NCI-H2107 (cell line): ENCODE measurements around the gene SP3.
"Not testable (repeated sequence)": the region's sequence is repeated elsewhere in the genome, so short reads cannot be mapped to it uniquely, and the experiment has no call there.

ENCODE experiments used
- DNase-seq: peaks from one replicate; lab custom pipeline; 2025; lab: John Stamatoyannopoulos, UW

Gene SP3

DNA sequence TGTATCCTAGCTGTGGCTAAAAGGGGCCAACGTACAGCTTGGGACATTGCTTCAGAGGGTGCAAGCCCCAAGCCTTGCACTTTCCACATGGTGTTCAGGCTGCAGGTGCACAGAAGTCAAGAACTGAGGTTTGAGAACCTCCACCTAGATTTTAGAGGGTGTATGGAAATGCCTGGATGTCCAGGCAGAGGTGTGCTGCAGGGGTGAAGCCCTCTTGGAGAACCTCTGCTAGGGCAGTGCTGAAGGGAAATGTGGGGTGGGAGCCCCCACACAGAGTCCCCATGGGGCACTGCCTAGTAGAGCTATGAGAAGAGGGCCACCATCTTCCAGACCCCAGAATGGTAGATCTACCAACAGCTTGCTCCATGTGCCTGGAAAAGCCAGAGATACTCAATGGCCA, 75.7 kb downstream of the SP3 start:
- not testable (repeated sequence) for DNase-seq

DNA sequence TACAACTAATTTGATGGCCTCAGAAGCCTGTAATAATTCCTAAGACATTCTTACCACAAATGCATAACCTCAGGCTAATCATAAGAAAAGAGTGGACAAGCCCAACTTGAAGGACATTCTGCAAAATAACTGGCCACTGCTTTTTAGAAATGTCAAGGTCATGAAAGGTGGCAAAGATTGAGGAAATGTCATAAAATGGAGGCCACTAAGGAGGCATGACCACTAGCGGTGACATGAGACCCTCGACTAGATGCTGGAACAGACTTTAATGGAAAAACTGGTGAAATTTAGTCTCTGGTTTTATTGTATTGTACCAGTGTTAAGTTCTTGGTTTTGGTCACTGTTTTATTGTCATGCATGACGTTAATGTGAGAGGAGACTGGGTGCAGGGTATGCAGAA, 78.6 kb downstream of the SP3 start:
- no peak for DNase-seq

DNA sequence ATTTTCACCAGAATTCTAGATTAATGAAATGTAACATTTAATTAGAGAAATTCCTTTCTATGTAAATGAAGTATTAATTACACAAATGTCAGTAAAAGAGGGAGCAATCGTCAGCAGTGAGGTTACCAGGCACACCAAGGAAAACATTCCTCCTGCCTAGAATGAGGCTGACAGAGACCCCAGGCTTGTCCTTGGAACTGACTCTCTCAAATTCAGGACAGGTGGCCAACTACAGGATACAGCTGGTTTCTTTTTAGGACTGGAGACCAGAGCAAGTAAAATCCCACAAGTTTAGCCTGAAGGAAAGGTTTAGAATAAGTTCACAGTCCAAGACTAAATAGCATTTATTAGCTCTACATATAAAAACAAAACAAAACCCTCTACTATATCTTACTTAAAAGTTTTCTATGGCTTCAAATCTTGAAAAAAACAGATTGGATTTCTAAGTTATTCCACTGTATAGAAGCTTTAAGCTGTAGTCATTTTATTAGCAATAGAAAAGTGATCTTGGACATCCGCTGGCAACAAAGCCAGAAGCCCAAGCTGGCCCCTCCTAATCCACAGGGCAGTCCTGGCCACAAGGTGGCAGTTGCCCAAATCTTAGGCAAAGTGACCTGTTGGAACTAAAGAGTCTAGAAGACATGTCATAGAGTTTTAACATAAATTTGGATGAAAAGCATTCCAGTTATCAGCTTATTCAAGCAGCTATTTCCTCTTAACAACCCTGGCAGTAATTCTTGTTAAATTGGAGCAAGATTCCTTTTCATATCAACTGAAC, 81.0 kb downstream of the SP3 start:
- DNase-seq, result no peak

DNA sequence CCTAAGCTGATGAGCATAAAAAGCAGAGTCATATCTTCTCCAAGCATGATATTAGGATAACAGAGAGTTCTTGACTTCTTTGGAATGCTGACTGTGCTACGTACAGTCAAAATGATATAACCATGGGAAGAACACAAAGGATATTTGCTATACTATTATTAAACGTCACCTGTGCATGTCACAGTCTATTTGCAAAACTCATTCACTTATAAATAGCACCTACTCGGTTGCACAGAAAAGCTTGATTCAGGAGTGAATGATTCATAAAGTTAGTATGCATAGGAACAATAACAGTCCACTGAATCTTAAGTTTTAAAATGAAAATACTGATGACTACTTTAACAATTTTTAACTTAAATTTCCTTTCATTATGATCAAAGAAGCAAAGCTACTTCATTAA, 83.3 kb downstream of the SP3 start:
- DNase-seq, result no peak

DNA sequence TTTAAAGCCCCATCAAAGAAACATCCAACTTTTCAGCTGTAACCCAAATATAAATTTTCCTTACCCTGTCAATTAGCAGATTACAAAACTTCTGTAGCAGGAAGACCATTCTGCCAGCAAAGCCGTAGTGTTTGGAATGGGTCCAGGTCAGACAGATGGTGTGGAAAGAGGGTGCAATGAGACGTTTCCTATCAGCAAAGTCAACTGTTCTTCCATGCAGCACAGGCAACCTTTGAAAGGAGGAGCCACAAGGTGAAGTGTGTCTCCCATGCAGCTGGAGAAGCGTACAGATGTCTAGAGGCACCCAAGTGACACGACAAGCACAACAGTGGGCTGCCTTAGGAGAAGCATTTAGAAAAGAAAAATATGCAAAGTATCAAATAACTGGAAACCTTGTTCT, 83.7 kb downstream of the SP3 start:
- DNase-seq, result no peak

DNA sequence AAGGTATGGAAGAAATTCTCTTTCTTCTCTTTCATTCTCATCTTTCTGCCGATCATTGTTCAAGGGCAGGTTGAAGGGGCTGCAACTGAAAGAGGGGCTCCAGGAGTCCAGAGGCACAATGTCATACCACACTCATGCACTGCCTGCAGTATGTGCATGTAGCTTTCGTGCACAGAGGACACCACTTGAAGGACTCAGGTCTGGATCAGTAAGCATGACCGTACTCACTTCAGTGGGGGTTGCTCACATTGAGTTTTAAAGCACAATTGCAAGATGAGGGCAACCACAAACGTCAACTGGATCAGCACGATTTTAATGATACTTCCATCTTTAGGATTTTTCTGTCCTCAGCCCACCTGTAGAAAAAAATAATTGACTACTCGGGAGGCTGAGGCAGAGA, 84.6 kb downstream of the SP3 start:
- no peak for DNase-seq

DNA sequence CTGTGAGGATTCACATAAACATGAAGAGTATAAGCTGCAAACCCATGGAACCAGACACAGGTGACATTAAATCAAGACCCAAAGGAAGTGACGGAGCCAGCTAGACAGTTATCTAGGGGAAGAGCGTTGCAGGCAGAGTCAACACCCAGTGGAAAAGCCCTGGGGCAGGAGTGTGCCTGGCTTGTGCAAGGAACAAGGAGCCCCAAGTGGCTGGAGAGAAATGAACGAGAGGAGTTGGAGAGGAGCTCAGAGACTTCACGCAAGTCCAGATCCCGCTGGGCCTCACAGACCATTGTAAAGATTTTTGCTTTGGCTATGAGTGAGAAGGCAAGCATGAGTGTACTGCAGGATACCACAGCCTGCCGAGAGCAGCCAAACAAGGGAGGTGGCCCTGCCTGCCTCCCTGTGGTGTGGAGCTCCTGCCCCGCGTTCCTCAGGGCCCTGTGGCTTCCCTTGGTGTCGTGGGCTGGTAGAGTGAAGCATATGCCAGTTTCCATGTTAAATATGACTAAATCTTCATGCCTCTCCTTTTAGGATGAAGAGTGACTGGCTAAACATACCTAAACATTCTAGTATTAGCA, 88.2 kb downstream of the SP3 start:
- no peak for DNase-seq

DNA sequence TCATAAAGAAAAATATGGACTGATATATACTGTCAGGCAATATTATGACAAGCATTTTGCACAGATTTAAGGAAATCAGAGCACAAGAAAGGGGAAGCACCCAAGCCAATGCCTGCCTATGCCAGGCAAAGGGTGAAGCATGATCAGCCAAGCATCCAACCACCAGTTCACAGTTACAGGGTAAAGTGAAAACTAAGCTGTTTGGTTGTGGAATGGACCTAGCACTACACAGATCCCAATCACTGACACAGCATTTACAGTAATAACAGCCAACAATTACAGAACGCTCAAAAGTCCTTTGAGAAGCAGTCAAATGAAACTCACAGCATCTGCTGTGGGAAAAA, 90.3 kb downstream of the SP3 start:
- no peak for DNase-seq

DNA sequence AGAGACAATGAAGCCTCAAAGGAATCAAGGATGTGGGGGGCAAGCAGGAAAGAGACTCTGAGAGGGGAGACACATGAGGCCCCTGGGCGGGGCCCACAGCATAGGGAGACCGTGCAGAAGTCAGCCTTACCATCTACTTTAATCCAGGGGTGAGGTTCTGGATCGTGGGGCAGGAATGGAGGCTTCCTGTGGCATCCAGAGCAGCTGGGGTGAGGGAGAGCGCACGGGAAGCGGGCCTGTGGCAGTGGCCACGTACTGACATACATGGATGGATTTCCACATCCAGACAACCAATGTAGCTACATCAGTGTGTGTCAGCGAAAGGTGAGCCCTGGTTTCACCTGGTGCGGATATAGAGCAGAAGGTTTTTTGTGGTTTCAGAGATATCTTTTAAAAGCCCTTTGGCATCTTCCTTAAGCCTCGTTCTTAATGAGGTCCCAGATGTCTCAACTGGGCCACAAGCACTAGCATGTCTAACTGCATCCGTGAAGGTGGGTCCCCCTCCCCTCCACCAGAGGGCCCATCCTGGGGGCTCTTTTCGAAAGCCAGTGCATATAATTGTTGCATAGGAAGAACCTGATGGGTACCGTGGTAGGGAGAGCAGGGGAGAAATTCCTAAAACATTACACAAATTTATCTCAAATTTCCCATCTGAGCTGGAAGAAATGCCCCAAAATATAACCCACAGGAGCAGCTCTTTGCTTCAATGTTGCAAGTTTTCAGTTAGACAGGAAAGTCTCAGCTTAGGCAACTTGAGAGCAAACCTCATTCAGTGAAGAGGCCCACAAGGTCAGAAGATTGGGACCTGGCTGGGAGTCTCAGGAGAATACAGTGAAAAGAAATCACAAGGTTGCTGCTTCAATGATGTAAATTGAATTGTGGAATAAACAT, 90.9 kb downstream of the SP3 start:
- DNase-seq, result no peak

DNA sequence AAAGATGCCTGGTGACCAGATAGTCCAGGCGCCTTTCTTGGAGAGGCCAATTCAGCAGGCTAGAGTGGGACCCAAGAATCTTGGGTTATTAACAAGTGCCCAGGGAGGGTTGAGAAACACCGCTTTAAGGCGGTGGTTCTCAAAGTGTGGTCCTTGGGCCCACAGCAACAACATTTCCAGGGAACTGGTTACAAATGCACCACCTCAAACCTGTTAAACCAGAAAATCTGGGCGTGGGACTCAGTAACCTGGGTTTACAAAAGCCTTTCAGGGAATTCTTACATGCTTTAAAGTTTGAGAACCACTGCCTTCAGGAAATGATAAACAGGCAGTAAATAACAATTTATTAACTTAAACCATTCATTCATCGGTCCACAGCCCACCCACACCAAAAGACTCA, 92.5 kb downstream of the SP3 start:
- no peak for DNase-seq

DNA sequence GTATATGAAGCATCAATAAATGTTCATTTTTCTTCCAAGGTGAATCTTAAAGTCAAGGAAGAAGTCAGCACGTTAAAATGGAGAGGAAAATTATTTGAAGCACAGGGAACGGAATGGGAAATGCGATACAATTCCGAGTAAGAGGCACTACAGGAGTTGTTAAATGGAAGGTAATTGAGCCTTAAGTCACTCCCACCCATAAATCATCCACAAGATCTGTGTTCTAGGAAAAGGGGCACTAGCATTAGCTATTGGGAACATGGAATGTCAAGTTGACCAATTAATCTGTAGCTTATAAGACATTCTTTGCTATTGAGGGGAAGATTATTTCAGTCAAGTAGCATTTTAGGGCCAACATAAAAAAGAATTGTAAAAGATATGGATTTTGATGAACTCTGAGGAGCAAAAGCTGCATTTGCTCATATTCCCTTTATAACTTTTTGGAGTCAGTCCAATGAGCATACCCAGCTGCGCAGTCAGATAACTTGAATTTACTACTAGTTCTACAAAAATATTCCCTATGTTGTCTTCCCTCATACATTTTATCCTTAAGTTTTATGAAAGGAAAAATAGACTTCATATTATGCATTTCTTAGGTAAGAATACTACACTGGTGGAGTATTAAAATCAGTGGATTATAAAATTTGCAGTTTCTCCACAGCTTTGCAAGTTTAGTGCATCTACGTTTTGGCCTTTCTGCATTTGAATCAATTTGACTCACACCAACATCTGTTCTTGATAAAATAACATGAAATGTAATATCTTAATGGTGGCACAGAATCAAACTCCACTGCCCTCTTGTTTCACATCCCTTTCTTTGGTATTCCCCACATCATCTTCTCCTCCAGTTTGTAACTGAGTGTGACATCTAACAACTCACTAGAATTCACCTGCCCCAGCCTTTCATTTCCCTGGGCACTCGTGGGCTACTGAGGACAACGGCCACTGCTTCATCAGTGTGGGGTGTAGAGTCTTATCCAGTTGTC, 95.6 kb downstream of the SP3 start:
- DNase-seq, result no peak

DNA sequence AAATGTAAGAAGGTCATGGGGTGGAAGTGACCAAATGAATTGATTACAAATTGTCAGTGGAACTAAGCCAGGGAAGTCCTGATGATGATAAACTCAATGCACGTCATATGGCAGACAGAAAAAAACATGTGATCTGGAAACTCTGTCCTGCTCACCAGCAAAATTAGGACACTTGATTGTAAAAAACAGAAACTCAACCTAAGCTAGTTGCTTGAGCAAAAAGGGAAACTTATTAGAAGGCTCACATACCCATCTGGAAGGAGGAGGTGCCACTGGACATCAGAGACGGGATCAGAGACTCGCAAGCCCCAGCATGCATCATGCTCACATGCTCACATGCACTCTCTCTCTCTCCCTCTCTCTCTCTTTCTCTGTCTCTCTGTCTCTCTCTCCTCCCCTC, 96.8 kb downstream of the SP3 start:
- DNase-seq, result no peak

DNA sequence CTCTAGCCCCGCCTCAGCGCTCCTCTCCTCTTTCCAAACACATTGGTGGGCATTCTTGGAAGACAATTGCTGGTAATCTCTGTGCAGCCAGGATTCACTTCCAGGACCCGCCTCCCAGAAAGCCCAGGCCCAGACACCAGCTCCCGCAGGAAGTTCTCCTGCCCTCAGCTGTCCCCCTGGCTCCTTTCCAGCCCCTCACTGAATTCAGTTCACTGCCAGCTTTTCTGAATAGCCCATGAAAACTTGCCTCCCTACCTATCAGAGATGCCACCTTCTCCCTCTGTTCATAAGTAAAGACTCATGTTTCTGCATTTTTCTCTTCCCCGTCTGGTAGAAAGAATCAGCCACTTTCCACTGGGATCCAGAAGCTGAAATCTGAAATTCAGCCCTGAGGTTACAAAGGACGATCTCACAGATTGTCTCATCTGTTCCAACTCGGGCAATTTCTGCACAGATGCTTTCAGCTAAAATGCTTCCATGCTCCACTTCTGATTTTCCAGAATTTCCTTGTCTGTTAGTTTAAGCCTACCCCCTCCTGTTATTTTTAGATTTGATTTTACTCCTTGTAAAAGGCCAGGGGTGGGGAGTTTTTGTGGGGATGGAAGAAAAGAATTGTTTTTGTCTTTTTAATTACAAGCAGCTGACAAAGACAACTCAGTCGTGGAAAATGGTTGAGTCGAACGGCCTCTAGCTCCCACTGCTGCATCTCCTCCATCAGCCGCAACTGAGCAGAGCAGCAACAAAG, 98.1 kb downstream of the SP3 start:
- no peak for DNase-seq

DNA sequence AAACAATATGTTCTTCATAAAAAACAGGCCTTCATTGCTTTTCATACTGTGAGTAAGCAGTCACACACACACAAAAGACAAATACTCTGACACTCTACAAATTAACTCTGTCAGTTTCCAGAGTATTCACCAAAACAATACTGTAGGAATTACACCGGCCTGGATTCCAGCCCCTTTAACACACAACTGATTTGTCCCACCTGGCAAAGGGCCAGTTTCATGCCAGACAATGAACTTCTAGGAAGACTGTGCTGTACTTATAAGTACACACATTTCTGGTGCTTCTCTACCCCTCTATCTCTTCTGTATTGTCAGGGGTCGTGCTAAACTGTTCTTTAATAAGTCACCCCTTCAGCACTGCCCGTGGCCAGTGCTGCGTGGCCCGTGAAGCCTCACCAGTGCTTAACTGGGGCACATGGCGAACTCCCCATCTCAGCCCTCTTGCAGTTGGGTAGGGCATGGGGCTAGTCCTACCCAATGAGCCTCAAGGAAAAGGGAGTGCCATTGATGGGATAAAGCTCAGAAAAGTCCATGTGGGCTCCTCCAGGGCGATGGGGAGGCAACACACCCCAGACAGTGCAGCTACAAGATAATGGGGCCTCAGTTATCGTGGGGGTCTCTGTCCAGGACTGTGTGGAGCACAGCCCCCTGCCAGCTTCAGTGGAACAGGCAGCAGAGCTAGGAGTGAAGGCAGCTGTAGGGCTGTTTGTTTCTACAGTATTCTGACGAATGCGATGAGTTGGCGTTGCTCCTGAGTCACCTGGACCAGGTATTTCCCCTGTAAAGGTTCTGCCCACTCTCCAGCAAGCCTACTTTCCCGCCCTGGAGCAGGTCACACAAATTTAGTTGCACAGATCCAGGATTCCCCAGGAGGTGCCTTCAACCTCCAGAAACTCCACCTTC, 99.0 kb downstream of the SP3 start:
- no peak for DNase-seq

DNA sequence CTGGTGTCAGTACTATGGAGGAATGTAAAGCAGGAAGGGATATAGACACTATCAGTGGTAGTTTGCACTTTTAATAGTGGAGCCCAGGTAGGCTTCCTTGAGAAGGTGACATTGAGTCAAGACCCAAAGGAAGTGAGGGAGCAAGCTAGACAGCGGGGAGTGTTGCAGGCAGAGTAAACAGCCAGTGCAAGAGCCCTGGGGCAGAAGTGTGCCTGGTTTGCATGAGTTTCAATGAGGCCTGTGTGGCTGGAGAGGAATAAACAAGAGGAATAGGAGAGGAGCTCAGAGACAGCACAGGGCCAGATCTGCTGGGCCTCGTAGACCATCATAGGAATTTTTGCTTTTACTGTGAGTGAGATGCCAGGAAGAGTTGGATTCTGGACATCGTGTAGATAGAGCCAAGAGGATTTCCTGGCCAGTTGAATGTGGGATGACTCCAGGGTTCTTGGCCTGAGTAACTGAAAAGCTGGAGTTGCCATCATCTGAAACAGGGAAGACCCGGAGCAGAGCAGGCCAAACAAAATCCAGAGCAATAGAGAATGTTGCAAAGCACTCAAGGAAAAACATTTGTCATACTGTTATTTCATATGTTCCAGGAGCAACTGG, 102.5 kb downstream of the SP3 start:
- no peak for DNase-seq

DNA sequence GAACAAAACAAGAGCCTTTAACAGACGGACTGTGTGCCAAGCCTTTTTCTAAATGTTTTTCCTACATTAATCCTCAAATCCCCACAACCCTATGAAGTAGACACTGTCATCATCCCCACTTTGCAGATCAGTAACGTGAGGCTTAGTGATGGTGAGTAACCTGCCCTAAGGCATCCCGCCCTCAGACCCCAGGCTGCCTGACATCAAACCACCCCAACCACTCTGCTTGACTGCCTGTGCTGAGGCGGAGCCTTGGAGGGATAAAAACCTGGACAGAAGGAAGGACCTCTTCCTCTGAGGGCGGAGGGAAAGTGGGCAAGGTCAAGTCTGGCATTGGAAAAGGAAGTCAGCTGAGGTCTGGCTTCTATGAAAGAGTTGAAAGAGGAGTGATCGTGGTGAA, 104.6 kb downstream of the SP3 start:
- no peak for DNase-seq

DNA sequence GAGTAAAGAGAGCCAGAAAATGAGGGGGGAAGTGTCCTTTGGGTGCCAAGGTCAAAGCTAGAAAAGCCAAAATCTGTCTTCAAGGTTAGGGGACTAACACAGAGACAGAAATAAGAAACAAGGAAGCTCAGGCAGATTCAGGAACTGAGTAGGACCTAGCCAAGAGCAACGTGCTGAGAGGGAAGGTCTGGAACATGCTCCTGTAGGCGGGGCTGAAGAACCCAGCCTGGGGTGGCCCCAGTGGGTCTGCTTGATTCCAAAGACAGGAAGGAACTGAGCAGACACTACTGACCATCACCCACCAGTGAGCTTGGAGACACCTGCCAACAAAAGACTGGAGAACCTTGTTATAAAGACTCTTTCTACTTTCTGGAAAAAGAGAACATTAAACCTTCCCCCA, 105.1 kb downstream of the SP3 start:
- DNase-seq, result no peak

DNA sequence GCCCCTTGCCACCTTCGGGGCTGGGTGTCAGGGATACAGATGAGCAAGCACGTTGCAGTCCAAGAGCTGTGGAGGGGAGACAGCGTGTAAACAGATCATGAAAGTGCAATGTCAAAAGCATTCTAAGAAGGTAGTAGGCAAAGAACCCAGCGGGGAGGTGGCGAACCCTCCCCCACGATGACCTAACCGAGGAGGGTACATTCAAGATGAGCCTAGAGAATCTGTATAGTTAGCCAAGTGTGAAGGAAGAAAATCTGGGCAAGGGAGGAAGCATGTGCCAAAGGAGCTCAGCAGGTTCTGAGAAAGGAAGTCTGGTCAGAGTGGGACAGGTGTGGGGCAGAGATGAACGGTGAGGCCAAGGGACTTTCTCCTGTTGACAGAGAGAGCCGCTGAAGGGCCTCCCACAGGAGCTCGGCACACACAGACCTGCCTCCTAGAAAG, 106.9 kb downstream of the SP3 start:
- DNase-seq, result no peak
